ENCODE data around the gene ITK.

GRCh38 chr5:157267025-157267424 is 86.4 kb downstream of the ITK start:
- TF ChIP-seq CTCF (IDR thresholded peaks at IDR 0.05), result no peak
- no peak for TF ChIP-seq POLR2A (IDR thresholded peaks at IDR 0.05)

All from adrenal gland (tissue), 5 donors.